Natural killer cell (primary cell): Measurements from ENCODE around the gene CNNM3. TPM values are rescaled to one million over a fixed set of nuclear protein-coding genes. Genes with fewer than 3 reads are reported as not detected.

Source experiments
- ATAC-seq, 3 donors: fragments of 150-1000 bp in 2 of 3; fragments of 200-7000 bp in 1 of 3; cut with Tn5 transposase; 1 replicate in 1 of 3; 2 replicates in 2 of 3; pipeline ENCODE4 v1.10.0; 2021; ENCODE audit warnings: mild to moderate bottlenecking in 2 of 3, moderate library complexity in 2 of 3
- DNase-seq, 2 donors: peaks; one replicate each; pipeline versions ENCODE4 v3.0.0 to v3.0.0-alpha.2; 2013 to 2021; ENCODE audit warnings: mixed read lengths in 1 of 2
- H3K27ac ChIP-seq: one replicate; pipeline ENCODE4 v1.5.1; 2013; ENCODE audit warnings: mild to moderate bottlenecking, low read length
- H3K27me3 ChIP-seq: one replicate; pipeline ENCODE4 v1.6.1; 2013; ENCODE audit warnings: low read length; ENCODE audit not compliant: control insufficient read depth, insufficient read depth
- H3K36me3 ChIP-seq: one replicate; pipeline ENCODE4 v1.6.1; 2013; ENCODE audit warnings: low read length; ENCODE audit not compliant: control insufficient read depth, insufficient read depth
- H3K4me1 ChIP-seq: one replicate; pipeline ENCODE4 v1.6.1; 2013; ENCODE audit warnings: low read length; ENCODE audit not compliant: control insufficient read depth, insufficient read depth
- H3K4me3 ChIP-seq: one replicate; pipeline ENCODE4 v1.5.1; 2013; ENCODE audit warnings: low read length
- H3K9me3 ChIP-seq: one replicate; pipeline ENCODE4 v1.6.1; 2013; ENCODE audit warnings: low read length; ENCODE audit not compliant: control insufficient read depth, insufficient read depth
- H3K27ac Mint-ChIP-seq, 2 donors: one replicate each; pipeline ENCODE4 v1.8.0; 2022; ENCODE audit warnings: mild to moderate bottlenecking in 2 of 2, mixed read lengths in 2 of 2, moderate library complexity in 1 of 2
- H3K27me3 Mint-ChIP-seq, 2 donors: one replicate each; pipeline ENCODE4 v1.8.0; 2022; ENCODE audit warnings: low read depth in 2 of 2, mixed read lengths in 2 of 2
- H3K36me3 Mint-ChIP-seq: one replicate; pipeline ENCODE4 v1.8.0; 2022; ENCODE audit warnings: mixed read lengths
- H3K4me1 Mint-ChIP-seq, 2 donors: one replicate each; pipeline ENCODE4 v1.8.0; 2022; ENCODE audit warnings: mixed read lengths in 2 of 2
- H3K4me3 Mint-ChIP-seq: one replicate; pipeline ENCODE4 v1.8.0; 2022; ENCODE audit warnings: mild to moderate bottlenecking, moderate library complexity, mixed read lengths
- H3K9me3 Mint-ChIP-seq, 2 donors: one replicate each; pipeline ENCODE4 v1.8.0; 2022; ENCODE audit warnings: mixed read lengths in 2 of 2
- CTCF ChIP-seq: fragments of 200-600 bp; IDR thresholded peaks from one replicate; pipeline ENCODE4 v1.8.0; 2022; ENCODE audit warnings: antibody characterized with exemption
- WGBS: methylation state at CpG from one replicate; pipeline ENCODE4 v1.1.7; 2013; ENCODE audit warnings: missing lambda C conversion rate; ENCODE audit not compliant: insufficient coverage; 5-methylcytosine and 5-hydroxymethylcytosine counted together
- intact Hi-C: fragments of 100-400 bp; cut with micrococcal nuclease; formaldehyde crosslinking; loops from one replicate; pipeline ENCODE4 v1.14.2; 2022
- total RNA-seq, 4 donors: library from RNA; stranded (reverse); fragments of 120-200 nt in 1 of 4; gene quantifications; one replicate each; pipeline versions ENCODE4 v1.2.3 to v1.2.4, GENCODE V29; 2013 to 2022

Gene CNNM3
- total RNA-seq, 3 donors from 2014 or later (not counting 1 experiment from before 2014, with no cell fraction given), result 33.8 to 55.2 (median 45.6) TPM

DNA sequence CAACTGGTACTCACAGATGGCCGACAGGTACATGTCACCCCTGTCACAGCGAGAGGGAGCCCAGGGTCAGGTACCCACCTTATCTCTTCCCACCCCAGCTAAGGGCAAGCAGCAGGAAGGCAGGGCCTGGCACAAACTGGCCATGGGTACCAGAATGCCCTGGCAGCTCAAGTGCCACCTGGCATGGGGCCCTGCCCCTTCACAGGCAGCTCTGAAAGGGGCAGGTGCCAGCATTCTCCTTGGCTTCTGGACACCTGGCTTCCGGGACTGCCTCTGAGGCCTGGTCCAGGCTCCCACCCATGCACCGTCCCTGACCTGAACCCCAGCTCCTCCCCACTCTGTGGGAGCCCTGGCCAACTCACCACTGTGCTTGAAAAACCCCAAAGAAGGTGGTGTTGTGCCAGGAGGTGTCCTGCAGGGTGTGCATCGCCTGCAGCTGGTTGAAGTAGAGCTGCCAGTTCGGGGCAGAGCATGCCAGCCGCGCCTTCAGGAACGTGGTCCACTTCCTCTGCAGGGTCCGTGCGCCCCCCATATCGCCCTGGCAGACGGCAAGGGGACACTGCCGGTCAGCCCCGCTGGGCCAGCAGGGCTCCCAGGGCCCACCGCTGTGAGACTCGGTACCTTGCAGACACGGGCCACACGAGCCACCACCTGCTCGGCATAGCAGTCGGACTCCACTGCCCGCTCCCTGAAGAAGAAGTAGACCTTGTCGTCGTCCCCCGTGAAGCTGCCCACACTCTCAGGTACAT is 48.4 kb downstream of the CNNM3 start:
- H3K27ac Mint-ChIP-seq, result no peak overlapping the region
- no peak for DNase-seq
- no peaks in the 10 kb centered on the region for H3K9me3 ChIP-seq
- no peaks in the 10 kb centered on the region for H3K9me3 Mint-ChIP-seq
- intact Hi-C loops, result no loop called here
- no peak overlapping the region for H3K4me3 ChIP-seq
- H3K4me1 Mint-ChIP-seq, result peaks cover 40 to 46% of the 10 kb centered on the region in 2 donors
- peaks cover 56% of the 10 kb centered on the region for H3K4me1 ChIP-seq
- H3K27ac ChIP-seq, result no peak overlapping the region
- no peaks in the 10 kb centered on the region for H3K27me3 ChIP-seq
- ATAC-seq, result no peak
- no peak for TF ChIP-seq CTCF
- H3K4me3 Mint-ChIP-seq, result no peak overlapping the region
- peaks cover 4% of the 10 kb centered on the region for H3K36me3 Mint-ChIP-seq
- H3K27me3 Mint-ChIP-seq, result no peaks in the 10 kb centered on the region
- H3K36me3 ChIP-seq, result peaks cover 59% of the 10 kb centered on the region
- WGBS, result 93% methylated on average over 25 of the region's 25 CpGs

DNA sequence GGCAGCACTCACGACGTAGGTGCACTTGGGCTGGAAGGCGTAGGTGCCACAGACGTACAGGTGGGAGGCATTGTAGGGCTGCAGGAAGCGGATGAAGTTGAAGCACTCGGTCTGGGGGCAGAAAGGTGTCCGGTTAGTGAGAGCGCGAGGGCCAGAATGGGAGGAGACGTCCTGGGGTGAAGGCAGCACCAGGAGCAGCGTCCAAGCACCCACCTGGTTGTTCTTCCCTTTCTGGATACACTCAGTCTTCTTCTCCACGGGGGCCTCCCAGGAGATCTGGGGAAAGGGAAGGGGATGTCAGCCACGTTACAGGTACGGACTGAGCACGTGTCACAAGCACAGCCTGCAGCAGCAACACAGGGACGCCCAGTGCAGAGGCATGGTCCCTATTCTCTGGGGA is 49.6 kb downstream of the CNNM3 start:
- Mint-ChIP-seq H3K4me3 (peak overlapping the region; percentile 69), H3K4me1 (peaks cover 37 to 42% of the 10 kb centered on the region in 2 donors), H3K27me3 (no peaks in the 10 kb centered on the region), H3K36me3 (peaks cover 4% of the 10 kb centered on the region), H3K27ac (no peak overlapping the region), H3K9me3 (no peaks in the 10 kb centered on the region)
- H3K27ac ChIP-seq, result no peak overlapping the region
- DNase-seq (no peak), ATAC-seq (no peak)
- no peak for TF ChIP-seq CTCF
- intact Hi-C loops, result no loop called here
- H3K9me3 ChIP-seq, result no peaks in the 10 kb centered on the region
- WGBS, result 93% methylated on average over 15 of the region's 16 CpGs
- no peak overlapping the region for H3K4me3 ChIP-seq
- peaks cover 55% of the 10 kb centered on the region for H3K4me1 ChIP-seq
- H3K27me3 ChIP-seq, result no peaks in the 10 kb centered on the region
- peaks cover 52% of the 10 kb centered on the region for H3K36me3 ChIP-seq

DNA sequence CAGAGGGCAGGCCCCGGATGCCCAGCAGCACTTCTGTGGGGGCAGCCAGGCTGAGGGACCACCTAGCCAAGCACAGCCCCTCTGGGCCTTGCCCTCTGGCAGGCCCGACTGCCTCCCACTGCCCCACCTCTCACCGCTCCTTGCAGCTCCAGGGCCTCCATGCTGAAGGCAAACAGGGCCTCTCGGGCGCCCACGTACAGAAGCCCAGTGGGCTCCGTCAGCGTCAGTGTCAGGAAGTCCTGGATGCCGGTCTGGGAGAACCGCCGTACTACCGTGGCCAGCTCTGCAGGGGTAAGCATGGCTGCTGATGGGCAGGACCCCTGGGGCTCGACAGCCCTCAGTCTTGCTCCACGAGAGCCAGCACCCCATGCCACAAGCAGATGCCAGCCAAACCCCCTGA is 50.1 kb downstream of the CNNM3 start:
- H3K27me3 ChIP-seq, result no peaks in the 10 kb centered on the region
- no peaks in the 10 kb centered on the region for H3K27me3 Mint-ChIP-seq
- H3K4me3 Mint-ChIP-seq, result peak overlapping the region; percentile 90

More for the DNA sequence above, 50.1 kb downstream of the CNNM3 start:
- ATAC-seq (no peak), DNase-seq (no peak)
- Histone ChIP-seq H3K36me3 (peaks cover 47% of the 10 kb centered on the region), H3K4me3 (no peak overlapping the region), H3K27ac (no peak overlapping the region), H3K4me1 (peaks cover 60% of the 10 kb centered on the region), H3K9me3 (no peaks in the 10 kb centered on the region)
- Mint-ChIP-seq H3K36me3 (peaks cover 4% of the 10 kb centered on the region), H3K4me1 (peaks cover 42 to 47% of the 10 kb centered on the region in 2 donors), H3K27ac (peak overlapping the region; percentile 85 to 87), H3K9me3 (no peaks in the 10 kb centered on the region)
- WGBS, result 75% methylated on average over 14 of the region's 14 CpGs
- TF ChIP-seq CTCF, result no peak
- intact Hi-C loops, result no loop called here
